Activated naive CD4-positive, alpha-beta T cell treated with anti-CD3 and anti-CD28 coated beads, Interleukin-2, amount 10 ng/mL, durations not matched to agents 7 days and 5 days (primary cell): ENCODE results near the gene DENND1A.

Experiments used
- CTCF ChIA-PET: fragments of 350-600 bp; sonication (Branson Sonifier 250); formaldehyde crosslinking; loops from one replicate; lab custom pipeline; 2021; ENCODE audit warnings: antibody characterized with exemption; lab: Charles Lee
- DNase-seq: peaks from one replicate; pipeline ENCODE4 v3.0.0-alpha.2; 2020
- H3K27ac Mint-ChIP-seq: one replicate; pipeline ENCODE4 v1.8.0; 2021; ENCODE audit warnings: mild to moderate bottlenecking, moderate library complexity, mixed read lengths
- H3K27me3 Mint-ChIP-seq: one replicate; pipeline ENCODE4 v1.8.0; 2021; ENCODE audit warnings: mild to moderate bottlenecking, mixed read lengths
- H3K36me3 Mint-ChIP-seq: one replicate; pipeline ENCODE4 v1.8.0; 2021; ENCODE audit warnings: mixed read lengths
- H3K4me1 Mint-ChIP-seq: one replicate; pipeline ENCODE4 v1.8.0; 2021; ENCODE audit warnings: mixed read lengths
- H3K4me3 Mint-ChIP-seq: one replicate; pipeline ENCODE4 v1.8.0; 2021; ENCODE audit warnings: mild to moderate bottlenecking, moderate library complexity, mixed read lengths
- H3K9me3 Mint-ChIP-seq: one replicate; pipeline ENCODE4 v1.8.0; 2021; ENCODE audit warnings: mixed read lengths

The DENND1A gene

GRCh38 chr9:123418506-123418905 lies 511.4 kb downstream of the DENND1A start:
- DNase-seq: peak; percentile 1
- CTCF ChIA-PET: no interaction called here
- Mint-ChIP-seq H3K9me3 (no peaks in the 10 kb centered on the region), H3K27ac (no peak overlapping the region), H3K36me3 (no peaks in the 10 kb centered on the region), H3K4me3 (no peak overlapping the region), H3K4me1 (no peaks in the 10 kb centered on the region), H3K27me3 (no peaks in the 10 kb centered on the region)

- Mint-ChIP-seq H3K36me3 (no peaks in the 10 kb centered on the region), H3K27me3 (no peaks in the 10 kb centered on the region), H3K9me3 (no peaks in the 10 kb centered on the region), H3K4me3 (no peak overlapping the region), H3K4me1 (no peaks in the 10 kb centered on the region), H3K27ac (no peak overlapping the region)
- DNase-seq: peak; percentile 0
- CTCF ChIA-PET: no interaction called here
These were observed 511.9 kb downstream of the DENND1A start for GRCh38 chr9:123418052-123418430.

- peak; percentile 18 for DNase-seq
- Mint-ChIP-seq H3K36me3 (no peaks in the 10 kb centered on the region), H3K4me1 (no peaks in the 10 kb centered on the region), H3K27me3 (no peaks in the 10 kb centered on the region), H3K4me3 (no peak overlapping the region), H3K9me3 (no peaks in the 10 kb centered on the region), H3K27ac (no peak overlapping the region)
- CTCF ChIA-PET: no interaction called here
These were observed 512.5 kb downstream of the DENND1A start for GRCh38 chr9:123417289-123418051.

GRCh38 chr9:123416176-123416575 lies 513.8 kb downstream of the DENND1A start:
- CTCF ChIA-PET: no interaction called here
- H3K9me3 Mint-ChIP-seq: no peaks in the 10 kb centered on the region
- no peaks in the 10 kb centered on the region for H3K27me3 Mint-ChIP-seq
- no peak for DNase-seq
- H3K4me3 Mint-ChIP-seq: no peak overlapping the region
- no peaks in the 10 kb centered on the region for H3K4me1 Mint-ChIP-seq
- H3K27ac Mint-ChIP-seq: no peak overlapping the region
- no peaks in the 10 kb centered on the region for H3K36me3 Mint-ChIP-seq

GRCh38 chr9:123414936-123415930 lies 514.7 kb downstream of the DENND1A start:
- Mint-ChIP-seq H3K27me3 (no peaks in the 10 kb centered on the region), H3K9me3 (no peaks in the 10 kb centered on the region), H3K4me1 (no peaks in the 10 kb centered on the region), H3K27ac (no peak overlapping the region), H3K4me3 (no peak overlapping the region), H3K36me3 (no peaks in the 10 kb centered on the region)
- CTCF ChIA-PET: interaction anchor here (1.0 kb wide), 1 partner anchor 15 kb away, joined by 3 read pairs; no protein-coding TSS in a partner anchor
- no peak for DNase-seq

- no peak overlapping the region for H3K27ac Mint-ChIP-seq
- H3K27me3 Mint-ChIP-seq: no peaks in the 10 kb centered on the region
- CTCF ChIA-PET: no interaction called here
- H3K4me1 Mint-ChIP-seq: no peaks in the 10 kb centered on the region
- no peak overlapping the region for H3K4me3 Mint-ChIP-seq
- H3K36me3 Mint-ChIP-seq: no peaks in the 10 kb centered on the region
- H3K9me3 Mint-ChIP-seq: no peaks in the 10 kb centered on the region
- DNase-seq: no peak
These were observed 515.7 kb downstream of the DENND1A start for GRCh38 chr9:123414204-123414603.

- Mint-ChIP-seq H3K27ac (no peak overlapping the region), H3K4me1 (no peaks in the 10 kb centered on the region), H3K9me3 (no peaks in the 10 kb centered on the region), H3K4me3 (no peak overlapping the region), H3K36me3 (no peaks in the 10 kb centered on the region), H3K27me3 (no peaks in the 10 kb centered on the region)
- no peak for DNase-seq
- CTCF ChIA-PET: no interaction called here
These were observed 517.6 kb downstream of the DENND1A start for GRCh38 chr9:123412171-123412820.

GRCh38 chr9:123411636-123412035 lies 518.3 kb downstream of the DENND1A start:
- Mint-ChIP-seq H3K4me1 (no peaks in the 10 kb centered on the region), H3K9me3 (no peaks in the 10 kb centered on the region), H3K4me3 (no peak overlapping the region), H3K27ac (no peak overlapping the region), H3K27me3 (no peaks in the 10 kb centered on the region), H3K36me3 (no peaks in the 10 kb centered on the region)
- CTCF ChIA-PET: no interaction called here
- no peak for DNase-seq

- Mint-ChIP-seq H3K4me1 (no peaks in the 10 kb centered on the region), H3K27ac (no peak overlapping the region), H3K9me3 (no peaks in the 10 kb centered on the region), H3K36me3 (no peaks in the 10 kb centered on the region), H3K27me3 (no peaks in the 10 kb centered on the region), H3K4me3 (no peak overlapping the region)
- CTCF ChIA-PET: no interaction called here
- no peak for DNase-seq
These were observed 518.7 kb downstream of the DENND1A start for GRCh38 chr9:123411191-123411590.

GRCh38 chr9:123410281-123410910 lies 519.5 kb downstream of the DENND1A start:
- Mint-ChIP-seq H3K27ac (no peak overlapping the region), H3K4me1 (no peaks in the 10 kb centered on the region), H3K36me3 (no peaks in the 10 kb centered on the region), H3K27me3 (no peaks in the 10 kb centered on the region), H3K4me3 (no peak overlapping the region), H3K9me3 (no peaks in the 10 kb centered on the region)
- CTCF ChIA-PET: interaction anchor here (1.2 kb wide), 1 partner anchor 631 kb away, joined by 3 read pairs; no protein-coding TSS in a partner anchor
- no peak for DNase-seq

GRCh38 chr9:123408313-123409262 lies 521.3 kb downstream of the DENND1A start:
- H3K27ac Mint-ChIP-seq: no peak overlapping the region
- H3K27me3 Mint-ChIP-seq: no peaks in the 10 kb centered on the region
- DNase-seq: no peak
- no peaks in the 10 kb centered on the region for H3K4me1 Mint-ChIP-seq
- CTCF ChIA-PET: no interaction called here
- no peaks in the 10 kb centered on the region for H3K9me3 Mint-ChIP-seq
- no peak overlapping the region for H3K4me3 Mint-ChIP-seq
- H3K36me3 Mint-ChIP-seq: no peaks in the 10 kb centered on the region

GRCh38 chr9:123407217-123407851 lies 522.6 kb downstream of the DENND1A start:
- DNase-seq: no peak
- Mint-ChIP-seq H3K27ac (no peak overlapping the region), H3K4me1 (no peaks in the 10 kb centered on the region), H3K27me3 (no peaks in the 10 kb centered on the region), H3K4me3 (no peak overlapping the region), H3K36me3 (no peaks in the 10 kb centered on the region), H3K9me3 (no peaks in the 10 kb centered on the region)
- CTCF ChIA-PET: no interaction called here
